ENCODE measurements around the gene DUSP11. TPM values are rescaled to one million over a fixed set of nuclear protein-coding genes. Genes with fewer than 3 reads are reported as not detected.
A peak's percentile ranks its signal among the peaks of the same experiment; 100 is the strongest.

The DUSP11 gene
- total RNA-seq, 4 donors from 2014 or later = 13.6 to 15.8 (median 14.7) TPM

- in situ Hi-C loops (cut with MboI; ENCODE audit: low sequenced_read_pairs in 4 of 4) = loop anchor here in 3 of 4 donors (25.0 kb wide), 2 partner anchors 350 to 500 kb away; partner anchors contain the start of genes CCT7 (in 3 of the 3), PRADC1 (in 3 of the 3) and ALMS1 (in 1 of the 3)
Observed at GRCh38 chr2:73736855-73737779, 42.8 kb downstream of the DUSP11 start, which contains the start of gene TPRKB. TPRKB (minus strand) TSS chr2:73737345; CDS start chr2:73734569, 2,776 bp downstream.

GRCh38 chr2:73736378-73736777 lies 43.5 kb downstream of the DUSP11 start:
- intact Hi-C loops (cut with DNase I; ENCODE audit: low total_unique reads) (loop anchor here (2.0 to 10.0 kb wide), 6 partner anchors 48 to 746 kb away; partner anchors contain the start of genes ALMS1, C2orf78, CCDC142 and DCTN1), in situ Hi-C loops (cut with MboI; ENCODE audit: low sequenced_read_pairs in 4 of 4) (loop anchor here in 3 of 4 donors (25.0 kb wide), 2 partner anchors 349 to 499 kb away; partner anchors contain the start of genes CCT7 (in 3 of the 3), PRADC1 (in 3 of the 3) and ALMS1 (in 1 of the 3))
- peaks cover 0 to 29% of the 10 kb centered on the region in 2 donors for H3K36me3 ChIP-seq
- peak overlapping the region; percentile 74 to 89 (median 82) for H3K4me3 ChIP-seq
- peaks cover 21 to 22% of the 10 kb centered on the region in 2 donors for H3K4me1 ChIP-seq
- H3K9me3 ChIP-seq = no peaks in the 10 kb centered on the region
- peak overlapping the region; percentile 69 to 86 (median 78) for H3K27ac ChIP-seq
- no peaks in the 10 kb centered on the region for H3K27me3 ChIP-seq
- ATAC-seq = no peak
- no peak for DNase-seq
- no peak for TF ChIP-seq POLR2A (IDR thresholded peaks at IDR 0.05)
- TF ChIP-seq CTCF (IDR thresholded peaks at IDR 0.05 in 4 of 5, conservative IDR thresholded peaks at IDR 0.05 in 1 of 5) = no peak

More at GRCh38 chr2:73736855-73737779, 42.8 kb downstream of the DUSP11 start, which contains the start of gene TPRKB:
- peak within 1 kb of the TSS; percentile 69 to 86 (median 78) for H3K27ac ChIP-seq
- H3K4me3 ChIP-seq = peak within 1 kb of the TSS; percentile 74 to 89 (median 82)
- ATAC-seq (peak; percentile 99), DNase-seq (peak; percentile 96 to 97)
- intact Hi-C loops (cut with DNase I; ENCODE audit: low total_unique reads) = loop anchor here (1.0 to 10.0 kb wide), 9 partner anchors 48 to 792 kb away; partner anchors contain the start of genes ALMS1, AUP1, C2orf78 and CCDC142
- TF ChIP-seq POLR2A (IDR thresholded peaks at IDR 0.05) (peak; percentile 58 to 65), CTCF (IDR thresholded peaks at IDR 0.05 in 4 of 5, conservative IDR thresholded peaks at IDR 0.05 in 1 of 5) (no peak)
- peaks cover 19 to 20% of the 10 kb centered on the region in 2 donors for H3K4me1 ChIP-seq
- no peaks in the 10 kb centered on the region for H3K9me3 ChIP-seq
- no peaks in the 10 kb centered on the region for H3K27me3 ChIP-seq
- H3K36me3 ChIP-seq = peaks cover 0 to 22% of the 10 kb centered on the region in 2 donors

- no peaks in the 10 kb centered on the region for H3K9me3 ChIP-seq
- in situ Hi-C loops (cut with MboI; ENCODE audit: low sequenced_read_pairs in 4 of 4) (loop anchor here in 3 of 4 donors (25.0 kb wide), 2 partner anchors 344 to 494 kb away; partner anchors contain the start of genes CCT7 (in 3 of the 3), PRADC1 (in 3 of the 3) and ALMS1 (in 1 of the 3)), intact Hi-C loops (cut with DNase I; ENCODE audit: low total_unique reads) (loop anchor here (10.0 kb wide), 3 partner anchors 54 to 656 kb away; partner anchors contain the start of genes C2orf78, DCTN1, DUSP11 and SFXN5)
- H3K36me3 ChIP-seq = peaks cover 0 to 49% of the 10 kb centered on the region in 2 donors
- peak; percentile 85 to 90 for DNase-seq
- no peaks in the 10 kb centered on the region for H3K27me3 ChIP-seq
- TF ChIP-seq CTCF (IDR thresholded peaks at IDR 0.05 in 4 of 5, conservative IDR thresholded peaks at IDR 0.05 in 1 of 5) (no peak), POLR2A (IDR thresholded peaks at IDR 0.05) (no peak)
- peak; percentile 99 for ATAC-seq
- H3K27ac ChIP-seq = peak overlapping the region; percentile 64 to 93 (median 84)
- H3K4me1 ChIP-seq = peaks cover 14 to 19% of the 10 kb centered on the region in 2 donors
- no peak overlapping the region for H3K4me3 ChIP-seq
Observed at GRCh38 chr2:73730810-73731209, 49.1 kb downstream of the DUSP11 start.

GRCh38 chr2:73728711-73729110 lies 51.2 kb downstream of the DUSP11 start:
- H3K4me1 ChIP-seq = peaks cover 8 to 12% of the 10 kb centered on the region in 2 donors
- intact Hi-C loops (cut with DNase I; ENCODE audit: low total_unique reads) = no loop called here
- DNase-seq (no peak), ATAC-seq (no peak)
- no peak for TF ChIP-seq CTCF (IDR thresholded peaks at IDR 0.05 in 4 of 5, conservative IDR thresholded peaks at IDR 0.05 in 1 of 5)
- in situ Hi-C loops (cut with MboI; ENCODE audit: low sequenced_read_pairs in 4 of 4) = loop anchor here in 3 of 4 donors (25.0 kb wide), 2 partner anchors 341 to 491 kb away; partner anchors contain the start of genes CCT7 (in 3 of the 3), PRADC1 (in 3 of the 3) and ALMS1 (in 1 of the 3)
- H3K27ac ChIP-seq = no peak overlapping the region
- no peaks in the 10 kb centered on the region for H3K9me3 ChIP-seq
- peaks cover 0 to 43% of the 10 kb centered on the region in 2 donors for H3K36me3 ChIP-seq
- no peaks in the 10 kb centered on the region for H3K27me3 ChIP-seq
- no peak overlapping the region for H3K4me3 ChIP-seq

Data from gastrocnemius medialis (tissue), 4 donors.